H1 (cell line): ENCODE data around the gene OR6B2. TPM values are rescaled to one million over a fixed set of nuclear protein-coding genes. Genes with fewer than 3 reads are reported as not detected.

Source experiments
- CTCF ChIA-PET: fragments of 300-600 bp; sonication (Branson Sonifier 250); formaldehyde crosslinking; loops from one replicate; lab custom pipeline; 2021; ENCODE audit not compliant: partially characterized antibody; lab: Charles Lee
- POLR2A ChIA-PET: fragments of 300-600 bp; sonication (Branson Sonifier 250); formaldehyde crosslinking; loops from one replicate; lab custom pipeline; 2021; ENCODE audit warnings: inconsistent platforms; ENCODE audit not compliant: partially characterized antibody; lab: Charles Lee
- DNase-seq, 2 experiments: peaks; one replicate each; pipeline versions ENCODE4 v3.0.0 to v3.0.0-alpha.2; 2010 to 2022; ENCODE audit warnings: low spot score in 2 of 2, low read depth in 1 of 2, mixed read lengths in 1 of 2
- FAIRE-seq: peaks from 2 replicates; lab custom pipeline; 2011; peaks lifted over from hg19 to GRCh38; lab: Jason Lieb, UNC
- H2AFZ ChIP-seq: 2 replicates; pipeline ENCODE4 v1.8.1; 2012; ENCODE audit warnings: low read length, inconsistent platforms
- H2AK5ac ChIP-seq: 2 replicates; pipeline ENCODE4 v1.6.1; 2013; ENCODE audit warnings: low read depth, low read length
- H2BK120ac ChIP-seq: replicated peaks from 2 replicates; pipeline ENCODE3; 2013; ENCODE audit warnings: low read depth, low read length, inconsistent platforms
- H2BK12ac ChIP-seq: 2 replicates; pipeline ENCODE4 v1.6.1; 2013; ENCODE audit warnings: low read depth, low read length
- H2BK15ac ChIP-seq: 2 replicates; pipeline ENCODE4 v1.6.1; 2013; ENCODE audit warnings: low read length
- H2BK20ac ChIP-seq: 2 replicates; pipeline ENCODE4 v1.6.1; 2013; ENCODE audit warnings: low read length
- H2BK5ac ChIP-seq: 2 replicates; pipeline ENCODE4 v1.6.1; 2013; ENCODE audit warnings: low read depth, low read length
- H3K14ac ChIP-seq: 2 replicates; pipeline ENCODE4 v1.6.1; 2013; ENCODE audit warnings: inconsistent platforms; ENCODE audit not compliant: insufficient read length
- H3K18ac ChIP-seq: 2 replicates; pipeline ENCODE4 v1.6.1; 2013; ENCODE audit warnings: low read length; ENCODE audit errors: extremely low read depth
- H3K23ac ChIP-seq: 2 replicates; pipeline ENCODE4 v1.6.1; 2013; ENCODE audit warnings: inconsistent platforms; ENCODE audit not compliant: insufficient read length
- H3K23me2 ChIP-seq: 2 replicates; pipeline ENCODE4 v1.6.1; 2013; ENCODE audit warnings: low read depth, low read length
- H3K27ac ChIP-seq: 2 replicates; pipeline ENCODE4 v1.6.1; 2011; ENCODE audit warnings: low read depth, low read length, inconsistent platforms
- H3K27me3 ChIP-seq, 4 experiments: replicated peaks in 1 of 4; 1 replicate in 1 of 4; 2 replicates in 3 of 4; pipeline versions ENCODE4 v1.6.1 to v1.8.1; 2011 to 2013; ENCODE audit warnings: low read length in 3 of 4, mild to moderate bottlenecking in 3 of 4, inconsistent platforms in 2 of 4, mixed read lengths in 2 of 4, moderate library complexity in 1 of 4; ENCODE audit not compliant: control insufficient read depth in 3 of 4, insufficient read depth in 3 of 4; ENCODE audit errors: extremely low read depth in 1 of 4
- H3K36me3 ChIP-seq, 4 experiments: 2 replicates each; pipeline versions ENCODE4 v1.6.1 to v1.8.1; 2011 to 2013; ENCODE audit warnings: mild to moderate bottlenecking in 4 of 4, low read length in 3 of 4, moderate library complexity in 2 of 4, control low read depth in 1 of 4, inconsistent platforms in 1 of 4; ENCODE audit not compliant: insufficient read depth in 4 of 4, control insufficient read depth in 2 of 4
- H3K4ac ChIP-seq: replicated peaks from 2 replicates; pipeline ENCODE3; 2013; ENCODE audit warnings: low read length, low read depth, mixed read lengths, inconsistent platforms; ENCODE audit not compliant: insufficient read length
- H3K4me1 ChIP-seq, 4 experiments: replicated peaks in 1 of 4; 1 replicate in 1 of 4; 2 replicates in 3 of 4; pipeline versions ENCODE4 v1.6.1 to v1.8.1; 2011 to 2013; ENCODE audit warnings: low read length in 3 of 4, inconsistent platforms in 2 of 4, mixed read lengths in 1 of 4; ENCODE audit not compliant: insufficient read depth in 4 of 4, control insufficient read depth in 3 of 4
- H3K4me2 ChIP-seq, 2 experiments: 2 replicates each; pipeline versions ENCODE4 v1.6.1 to v1.8.1; 2011 to 2013; ENCODE audit warnings: low read depth in 2 of 2, low read length in 2 of 2, control low read depth in 1 of 2, inconsistent platforms in 1 of 2, mild to moderate bottlenecking in 1 of 2; ENCODE audit not compliant: insufficient read depth in 1 of 2
- H3K4me3 ChIP-seq, 4 experiments: fragments of 200-600, 300-600 bp in 1 of 4; sonication (generic), shearing (Covaris generic), sonication (Bioruptor Twin) in 1 of 4; 2 replicates each; pipeline versions ENCODE4 v1.5.1 to v1.8.1; 2011 to 2016; ENCODE audit warnings: low read length in 4 of 4, low read depth in 3 of 4, control low read depth in 2 of 4, inconsistent platforms in 2 of 4, mild to moderate bottlenecking in 2 of 4, mixed read lengths in 1 of 4, moderate library complexity in 1 of 4; ENCODE audit not compliant: insufficient read depth in 2 of 4; ENCODE audit errors: extremely low read depth in 1 of 4
- H3K56ac ChIP-seq: replicated peaks from 2 replicates; pipeline ENCODE3; 2013; ENCODE audit warnings: low read depth, mild to moderate bottlenecking, mixed read lengths, low read length, inconsistent platforms; ENCODE audit not compliant: insufficient read length
- H3K79me1 ChIP-seq: 2 replicates; pipeline ENCODE4 v1.6.1; 2013; ENCODE audit warnings: low read depth, low read length, control low read depth
- H3K79me2 ChIP-seq, 2 experiments: 2 replicates each; pipeline versions ENCODE4 v1.6.1 to v1.8.1; 2012 to 2013; ENCODE audit warnings: low read length in 2 of 2, mild to moderate bottlenecking in 2 of 2, inconsistent platforms in 1 of 2; ENCODE audit not compliant: insufficient read depth in 2 of 2, control insufficient read depth in 1 of 2
- H3K9ac ChIP-seq, 4 experiments: replicated peaks in 1 of 4; 1 replicate in 1 of 4; 2 replicates in 3 of 4; pipeline versions ENCODE4 v1.6.1 to v1.8.1; 2011 to 2013; ENCODE audit warnings: low read depth in 3 of 4, low read length in 3 of 4, control low read depth in 2 of 4, mild to moderate bottlenecking in 2 of 4, moderate library complexity in 2 of 4, inconsistent platforms in 1 of 4; ENCODE audit errors: extremely low read depth in 1 of 4
- H3K9me3 ChIP-seq, 2 experiments: 2 replicates each; pipeline versions ENCODE4 v1.6.1 to v1.8.1; 2012 to 2013; ENCODE audit warnings: mild to moderate bottlenecking in 2 of 2, moderate library complexity in 2 of 2, control low read depth in 1 of 2, inconsistent platforms in 1 of 2, low read depth in 1 of 2, low read length in 1 of 2, mixed read lengths in 1 of 2; ENCODE audit not compliant: insufficient read depth in 2 of 2
- H4K20me1 ChIP-seq, 2 experiments: replicated peaks in 1 of 2; 2 replicates each; pipeline versions ENCODE3 to v1.8.1; 2011 to 2013; ENCODE audit warnings: inconsistent platforms in 2 of 2, low read length in 2 of 2, mild to moderate bottlenecking in 1 of 2; ENCODE audit not compliant: insufficient read depth in 2 of 2, control insufficient read depth in 1 of 2
- H4K5ac ChIP-seq: 2 replicates; pipeline ENCODE4 v1.6.1; 2013; ENCODE audit warnings: low read length, low read depth, mixed read lengths, inconsistent platforms; ENCODE audit not compliant: insufficient read length
- H4K8ac ChIP-seq: 2 replicates; pipeline ENCODE4 v1.8.0; 2013; ENCODE audit warnings: mild to moderate bottlenecking, moderate library complexity, low read length, inconsistent platforms; ENCODE audit not compliant: insufficient read depth; ENCODE audit errors: extremely low read depth
- H4K91ac ChIP-seq: replicated peaks from 2 replicates; pipeline ENCODE3; 2013; ENCODE audit warnings: low read length, mixed read lengths, inconsistent platforms; ENCODE audit not compliant: insufficient read length
- BACH1 ChIP-seq: IDR thresholded peaks from 2 replicates; pipeline ENCODE4 v1.6.1; 2012; ENCODE audit warnings: low read length, improper control_type of control experiment
- BRCA1 ChIP-seq: IDR thresholded peaks from 2 replicates; pipeline ENCODE4 v1.6.1; 2012; ENCODE audit warnings: low read depth, low read length, improper control_type of control experiment
- EP300 ChIP-seq, 2 experiments: IDR thresholded peaks; 1 replicate in 1 of 2; 2 replicates in 1 of 2; pipeline ENCODE4 v1.6.1; 2011 to 2012; ENCODE audit warnings: low read depth in 2 of 2, low read length in 2 of 2, mild to moderate bottlenecking in 2 of 2, borderline replicate concordance in 1 of 2, inconsistent platforms in 1 of 2, moderate library complexity in 1 of 2
- EZH2 ChIP-seq: fragments of 200-600 bp; sonication (generic); IDR thresholded peaks from 2 replicates; pipeline ENCODE4 v1.7.1; 2012; ENCODE audit warnings: low read depth, mild to moderate bottlenecking, moderate library complexity, low read length, inconsistent platforms; ENCODE audit not compliant: severe bottlenecking
- TBP ChIP-seq: IDR thresholded peaks from 2 replicates; pipeline ENCODE4 v1.6.1; 2011; ENCODE audit warnings: low read depth, low read length, improper control_type of control experiment
- WGBS, 2 experiments: shearing (Covaris generic) in 1 of 2; methylation state at CpG; one replicate each; pipeline versions ENCODE4 v1.1.6 to v1.1.7; 2013 to 2015; ENCODE audit warnings: low lambda C conversion rate in 2 of 2, mixed read lengths in 2 of 2, inconsistent platforms in 1 of 2, low coverage in 1 of 2, missing lambda C conversion rate in 1 of 2; ENCODE audit not compliant: insufficient replicate concordance in 2 of 2, insufficient coverage in 1 of 2, insufficient read length in 1 of 2; ENCODE audit errors: extremely low coverage in 1 of 2, missing lambda C conversion rate in 1 of 2; 5-methylcytosine and 5-hydroxymethylcytosine counted together
- polyA plus RNA-seq, 7 experiments: library from polyadenylated mRNA; depleted of rRNA in 3 of 7; stranded (reverse) in 5 of 7; unstranded in 2 of 7; fragments of >200 nt in 5 of 7; fragments of 200-250 nt in 2 of 7; gene quantifications; 1 replicate in 5 of 7; 2 replicates in 1 of 7; 4 replicates in 1 of 7; pipeline versions ENCODE4 v1.2.1 to v1.2.3, GENCODE V29; 2011 to 2013; ENCODE audit warnings: missing spikeins in 2 of 7, mixed read lengths in 2 of 7
- total RNA-seq: library from RNA; stranded (reverse); fragmentation: NEBNext Ultra II Directional; extraction: Animal tissue kit (Norgen Biotek cat#: 25700); gene quantifications from 2 replicates; pipeline ENCODE4 v1.2.1, GENCODE V29; 2021
- TF ChIP-seq, protein P1 (sequence below), 3 experiments: IDR thresholded peaks; 1 replicate in 2 of 3; 2 replicates in 1 of 3; pipeline versions ENCODE4 v1.5.1 to v1.6.1; 2011; ENCODE audit warnings: low read length in 3 of 3, mild to moderate bottlenecking in 3 of 3, inconsistent platforms in 2 of 3, low read depth in 1 of 3, moderate library complexity in 1 of 3; ENCODE audit not compliant: insufficient read depth in 1 of 3; ENCODE audit errors: control extremely low read depth in 1 of 3

OR6B2 gene
- total and polyA plus RNA-seq, 2 of the 8 experiments (the other 6 are each of a cell fraction or from before 2014, with no cell fraction given) = not detected

DNA sequence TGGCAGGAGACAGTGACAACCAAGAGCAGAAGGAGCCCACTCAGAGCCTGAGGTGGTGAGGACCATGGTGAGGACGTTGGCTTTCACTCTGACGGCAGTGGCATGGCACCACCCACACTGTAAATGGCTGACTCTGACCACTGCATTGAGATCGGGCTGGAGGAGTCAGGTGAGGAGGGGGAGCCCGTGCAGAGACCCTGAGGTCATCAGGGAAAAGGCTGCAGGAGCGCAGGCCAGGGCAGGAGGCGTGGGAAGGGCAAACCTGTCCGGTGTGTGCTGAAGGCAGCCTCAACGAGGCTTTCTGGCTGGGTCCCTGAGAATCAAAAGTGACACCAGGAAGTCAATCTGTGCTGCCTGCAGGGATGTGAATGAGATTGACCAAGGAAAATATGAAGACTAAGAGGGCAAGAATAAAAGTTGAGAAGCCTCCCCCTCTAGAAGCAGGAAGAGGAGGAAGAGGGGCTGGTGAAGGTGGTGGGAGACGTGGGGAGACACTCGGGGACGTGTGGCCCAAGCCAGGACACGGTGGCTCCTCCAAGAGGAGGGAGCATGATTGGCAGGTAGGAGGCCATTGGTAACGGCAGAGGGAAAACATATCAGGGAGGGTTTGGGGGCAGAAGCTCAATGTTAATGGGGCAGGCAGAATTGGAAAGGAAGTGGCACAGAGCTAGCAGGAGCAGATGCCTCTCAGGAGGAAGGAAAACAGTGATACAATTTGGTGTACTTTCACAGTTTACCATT, 25.1 kb upstream of the OR6B2 start:
- no peak overlapping the region for H3K4me2 ChIP-seq
- POLR2A ChIA-PET = interaction anchor here (1.1 kb wide), 1 partner anchor 30 kb away, joined by 3 read pairs; the partner anchor contains the start of gene NDUFA10

More for the DNA sequence above, 25.1 kb upstream of the OR6B2 start:
- no peak overlapping the region for H3K27ac ChIP-seq
- no peak overlapping the region for H4K91ac ChIP-seq
- WGBS, 2 experiments = 92% methylated on average over 12 of the region's 13 CpGs; no CpG with 5 or more reads in 1 of the 2 experiments
- H3K9me3 ChIP-seq = no peaks in the 10 kb centered on the region
- TF ChIP-seq EP300 (IDR thresholded peaks at IDR 0.05; ENCODE audit: borderline replicate concordance in 1 of 2, low read depth in 2 of 2, low read length in 2 of 2) = no peak
- TF ChIP-seq EZH2 = no peak
- no peak for TF ChIP-seq BRCA1
- TF ChIP-seq, protein P1, sequence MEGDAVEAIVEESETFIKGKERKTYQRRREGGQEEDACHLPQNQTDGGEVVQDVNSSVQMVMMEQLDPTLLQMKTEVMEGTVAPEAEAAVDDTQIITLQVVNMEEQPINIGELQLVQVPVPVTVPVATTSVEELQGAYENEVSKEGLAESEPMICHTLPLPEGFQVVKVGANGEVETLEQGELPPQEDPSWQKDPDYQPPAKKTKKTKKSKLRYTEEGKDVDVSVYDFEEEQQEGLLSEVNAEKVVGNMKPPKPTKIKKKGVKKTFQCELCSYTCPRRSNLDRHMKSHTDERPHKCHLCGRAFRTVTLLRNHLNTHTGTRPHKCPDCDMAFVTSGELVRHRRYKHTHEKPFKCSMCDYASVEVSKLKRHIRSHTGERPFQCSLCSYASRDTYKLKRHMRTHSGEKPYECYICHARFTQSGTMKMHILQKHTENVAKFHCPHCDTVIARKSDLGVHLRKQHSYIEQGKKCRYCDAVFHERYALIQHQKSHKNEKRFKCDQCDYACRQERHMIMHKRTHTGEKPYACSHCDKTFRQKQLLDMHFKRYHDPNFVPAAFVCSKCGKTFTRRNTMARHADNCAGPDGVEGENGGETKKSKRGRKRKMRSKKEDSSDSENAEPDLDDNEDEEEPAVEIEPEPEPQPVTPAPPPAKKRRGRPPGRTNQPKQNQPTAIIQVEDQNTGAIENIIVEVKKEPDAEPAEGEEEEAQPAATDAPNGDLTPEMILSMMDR (IDR thresholded peaks at IDR 0.05; ENCODE audit: control extremely low read depth in 1 of 3, insufficient read depth in 1 of 3, low read depth in 1 of 3, low read length in 3 of 3) = no peak
- no peak for TF ChIP-seq TBP
- no peak for TF ChIP-seq BACH1
- H3K4ac ChIP-seq = no peak overlapping the region
- H3K27me3 ChIP-seq = 0 out of 7 replicates have a peak, but pooled peaks cover 0 to 2% (median 0%) of the 10 kb centered on the region in 4 experiments
- no peaks in the 10 kb centered on the region for H3K36me3 ChIP-seq
- no peaks in the 10 kb centered on the region; the same call in 1 of the 2 replicates for H3K79me1 ChIP-seq
- no peak overlapping the region for H2BK15ac ChIP-seq
- no peak overlapping the region for H4K8ac ChIP-seq
- H3K4me3 ChIP-seq = no peak overlapping the region
- DNase-seq (no peak), FAIRE-seq (no peak)
- H4K5ac ChIP-seq = no peak overlapping the region
- H4K20me1 ChIP-seq = no peaks in the 10 kb centered on the region
- no peak overlapping the region for H2BK5ac ChIP-seq
- no peak overlapping the region for H2AFZ ChIP-seq
- CTCF ChIA-PET = no interaction called here
- H3K23me2 ChIP-seq = no peaks in the 10 kb centered on the region
- H3K56ac ChIP-seq = no peak overlapping the region
- H3K14ac ChIP-seq = no peak overlapping the region
- H3K9ac ChIP-seq = no peak overlapping the region
- no peak overlapping the region for H3K18ac ChIP-seq
- no peaks in the 10 kb centered on the region for H3K4me1 ChIP-seq
- H2BK120ac ChIP-seq = no peak overlapping the region
- no peak overlapping the region for H2AK5ac ChIP-seq
- H3K23ac ChIP-seq = no peak overlapping the region
- H2BK12ac ChIP-seq = no peak overlapping the region
- no peaks in the 10 kb centered on the region for H3K79me2 ChIP-seq
- H2BK20ac ChIP-seq = no peak overlapping the region
